Esophagus squamous epithelium (tissue), 5 donors: ENCODE results near the gene ACTL10. TPM values are rescaled to one million over a fixed set of nuclear protein-coding genes. Genes with fewer than 3 reads are reported as not detected.
"Not testable (repeated sequence)": the region's sequence is repeated elsewhere in the genome, so short reads cannot be mapped to it uniquely, and the experiment has no call there.

ENCODE experiments used
- DNase-seq: peaks from one replicate; lab custom pipeline; 2025; lab: John Stamatoyannopoulos, UW
- H3K27ac ChIP-seq, 4 donors: fragments of 200-600 bp; sonication (generic); one replicate each; pipeline ENCODE4 v1.5.1; 2016 to 2019; ENCODE audit warnings: mild to moderate bottlenecking in 1 of 4
- H3K27me3 ChIP-seq, 4 donors: fragments of 200-600 bp; sonication (generic); 1 replicate in 3 of 4; 2 replicates in 1 of 4; pipeline versions ENCODE4 v1.5.1 to v1.6.0; 2017 to 2021; ENCODE audit warnings: antibody characterized with exemption in 1 of 4
- H3K36me3 ChIP-seq, 3 donors: fragments of 200-600 bp; sonication (generic); one replicate each; pipeline ENCODE4 v1.5.1; 2016 to 2019
- H3K4me1 ChIP-seq, 3 donors: fragments of 200-600 bp; sonication (generic); one replicate each; pipeline ENCODE4 v1.5.1; 2017 to 2019
- H3K4me3 ChIP-seq, 4 donors: fragments of 200-600 bp; sonication (generic); 1 replicate in 3 of 4; 2 replicates in 1 of 4; pipeline ENCODE4 v1.5.1; 2016 to 2019; ENCODE audit warnings: mild to moderate bottlenecking in 2 of 4, moderate library complexity in 1 of 4
- H3K9me3 ChIP-seq, 3 donors: fragments of 200-600 bp; sonication (generic); one replicate each; pipeline ENCODE4 v1.5.1; 2016 to 2019
- CTCF ChIP-seq, 6 experiments: fragments of 450-650 bp in 4 of 6; fragments of 200-600 bp in 2 of 6; sonication (generic) in 2 of 6; IDR thresholded peaks; one replicate each; pipeline ENCODE4 v1.5.1; 2016 to 2019; ENCODE audit warnings: antibody characterized with exemption in 6 of 6, mild to moderate bottlenecking in 4 of 6, moderate library complexity in 4 of 6
- POLR2A ChIP-seq, 4 donors: fragments of 450-650 bp; IDR thresholded peaks; one replicate each; pipeline ENCODE4 v1.6.1; 2017; ENCODE audit warnings: antibody characterized with exemption in 4 of 4, mild to moderate bottlenecking in 4 of 4, moderate library complexity in 3 of 4
- WGBS, 2 donors: methylation state at CpG; one replicate each; pipeline ENCODE4 v1.1.5; 2018; 5-methylcytosine and 5-hydroxymethylcytosine counted together
- intact Hi-C: fragments of 100-400 bp; cut with DNase I; formaldehyde crosslinking; loops from one replicate; pipeline ENCODE4 v1.15.0; 2022
- total RNA-seq, 4 donors: library from RNA; depleted of rRNA; stranded (reverse); fragments of >200 nt; gene quantifications; one replicate each; pipeline ENCODE4 v1.1.0, GENCODE V29; 2016
- donor health status: DM: yes; HTN: yes; CAD: no.

ACTL10 gene
- total RNA-seq, 4 donors from 2014 or later, result 1.8 to 4.4 (median 3.5) TPM

DNA sequence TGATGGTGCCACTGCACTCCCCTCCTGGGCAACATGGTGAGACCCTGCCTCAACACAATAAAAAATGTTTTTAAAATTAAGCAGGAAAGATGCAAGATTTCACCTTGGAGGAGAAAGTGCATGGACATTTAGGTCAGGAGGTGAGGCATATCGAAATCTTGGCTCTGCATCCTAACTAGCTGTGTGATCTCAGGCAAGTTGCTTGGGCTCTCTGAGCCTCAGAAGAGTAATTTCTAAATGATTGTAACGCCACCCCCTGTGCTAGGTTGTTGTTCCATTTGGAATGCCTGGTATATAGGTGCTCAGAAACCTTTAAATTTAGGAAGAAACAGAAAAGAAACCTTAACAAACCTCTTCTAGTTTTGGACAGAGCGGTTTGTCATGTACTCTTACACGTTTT lies 40.6 kb upstream of the ACTL10 start:
- Histone ChIP-seq H3K9me3 (no peaks in the 10 kb centered on the region), H3K4me3 (no peak overlapping the region), H3K36me3 (peaks cover 0 to 100% (median 28%) of the 10 kb centered on the region in 3 donors), H3K27ac (no peak overlapping the region), H3K4me1 (no peaks in the 10 kb centered on the region), H3K27me3 (no peaks in the 10 kb centered on the region)
- intact Hi-C loops, result no loop called here
- no peak for TF ChIP-seq POLR2A (IDR thresholded peaks at IDR 0.05)
- TF ChIP-seq CTCF (IDR thresholded peaks at IDR 0.05), result no peak
- no peak for DNase-seq
- 94 to 96% methylated on average over 4 of the region's 4 CpGs for WGBS, 2 donors

DNA sequence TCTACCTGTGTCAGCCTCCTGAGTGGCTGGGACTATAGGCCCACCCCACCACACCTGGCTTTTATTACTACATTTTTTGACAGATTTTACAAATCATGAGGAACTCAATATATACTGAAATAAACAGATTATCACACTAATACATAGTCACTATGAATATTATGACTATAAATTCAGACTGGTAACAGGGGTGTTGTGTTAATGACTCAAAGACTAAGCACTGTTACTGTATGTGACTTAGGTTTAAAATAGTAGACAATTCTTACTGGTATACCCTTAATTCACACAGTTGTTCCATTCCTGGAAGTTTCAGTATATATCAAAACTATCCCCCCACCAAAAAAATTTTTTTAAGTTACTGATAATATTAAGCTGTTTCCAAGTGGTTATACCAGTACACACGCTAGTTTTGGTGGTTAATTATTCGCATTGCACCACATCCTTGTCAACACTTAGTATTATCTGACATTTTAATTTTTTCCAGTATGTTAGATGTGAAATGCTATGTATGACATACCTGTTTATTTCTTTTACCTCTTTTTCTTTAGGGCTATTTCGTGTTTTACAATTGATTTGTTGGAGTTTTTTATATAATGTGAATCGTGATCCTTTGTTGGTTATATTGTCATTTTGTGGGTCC lies 39.0 kb upstream of the ACTL10 start:
- TF ChIP-seq POLR2A (IDR thresholded peaks at IDR 0.05), result no peak
- Histone ChIP-seq H3K36me3 (peaks cover 0 to 100% (median 34%) of the 10 kb centered on the region in 3 donors), H3K4me3 (no peak overlapping the region), H3K27me3 (no peaks in the 10 kb centered on the region), H3K9me3 (no peaks in the 10 kb centered on the region), H3K27ac (no peak overlapping the region), H3K4me1 (no peaks in the 10 kb centered on the region)
- intact Hi-C loops, result no loop called here
- 95% methylated on average over 4 of the region's 4 CpGs for WGBS, 2 donors
- no peak for DNase-seq

DNA sequence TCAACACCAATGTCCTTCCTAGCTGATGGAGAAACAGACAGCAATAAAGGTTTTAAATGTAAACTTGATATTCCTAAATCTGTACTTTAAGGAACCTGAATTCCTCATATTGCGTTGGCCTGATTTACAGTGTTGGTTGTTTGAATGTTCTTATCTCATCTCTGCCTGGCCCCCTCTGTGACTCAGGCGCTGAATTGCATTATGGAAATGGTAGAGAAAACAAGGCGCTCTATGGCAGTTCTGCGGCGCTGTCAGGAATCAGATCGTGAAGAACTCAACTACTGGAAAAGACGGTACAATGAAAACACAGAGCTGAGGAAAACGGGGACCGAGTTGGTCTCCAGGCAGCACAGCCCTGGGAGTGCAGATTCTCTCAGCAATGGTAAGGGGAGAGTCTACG lies 37.2 kb upstream of the ACTL10 start:
- Histone ChIP-seq H3K4me3 (no peak overlapping the region), H3K36me3 (peaks cover 0 to 100% (median 36%) of the 10 kb centered on the region in 3 donors), H3K27me3 (no peaks in the 10 kb centered on the region), H3K9me3 (no peaks in the 10 kb centered on the region), H3K4me1 (no peaks in the 10 kb centered on the region), H3K27ac (no peak overlapping the region)
- intact Hi-C loops, result no loop called here
- TF ChIP-seq CTCF (IDR thresholded peaks at IDR 0.05) (no peak), POLR2A (IDR thresholded peaks at IDR 0.05) (no peak)
- 91 to 97% methylated on average over 5 to 10 of the region's 10 CpGs for WGBS, 2 donors
- no peak for DNase-seq

DNA sequence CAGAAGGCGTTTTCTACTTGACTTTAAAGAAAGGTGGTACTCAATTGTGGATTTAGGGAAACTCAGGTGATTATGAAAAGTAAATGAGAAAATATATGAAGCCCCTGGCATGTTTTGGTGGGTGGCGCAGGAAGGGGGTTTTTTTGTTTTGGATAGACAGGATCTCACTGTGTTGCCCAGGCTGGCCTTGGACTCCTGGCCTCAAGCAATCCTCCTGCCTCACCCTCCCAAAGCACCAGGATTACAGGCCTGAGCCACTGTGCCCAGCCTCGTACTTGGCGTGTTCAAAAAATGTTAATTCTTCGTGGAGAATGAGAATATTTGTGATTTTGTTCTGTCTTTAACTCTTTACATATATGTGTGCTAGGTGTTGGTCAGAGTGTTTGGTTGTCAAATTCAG lies 36.8 kb upstream of the ACTL10 start:
- no peak for DNase-seq
- WGBS, 2 donors, result 88% methylated on average over 5 of the region's 5 CpGs
- no peak overlapping the region for H3K4me3 ChIP-seq
- TF ChIP-seq CTCF (IDR thresholded peaks at IDR 0.05), result no peak
- H3K4me1 ChIP-seq, result no peaks in the 10 kb centered on the region
- intact Hi-C loops, result no loop called here
- no peaks in the 10 kb centered on the region for H3K27me3 ChIP-seq
- no peaks in the 10 kb centered on the region for H3K9me3 ChIP-seq
- H3K36me3 ChIP-seq, result peaks cover 0 to 100% (median 36%) of the 10 kb centered on the region in 3 donors
- H3K27ac ChIP-seq, result no peak overlapping the region

- H3K27ac ChIP-seq, result no peak overlapping the region
Measured at GRCh38 chr20:33630507-33630906, 36.2 kb upstream of the ACTL10 start.

DNA sequence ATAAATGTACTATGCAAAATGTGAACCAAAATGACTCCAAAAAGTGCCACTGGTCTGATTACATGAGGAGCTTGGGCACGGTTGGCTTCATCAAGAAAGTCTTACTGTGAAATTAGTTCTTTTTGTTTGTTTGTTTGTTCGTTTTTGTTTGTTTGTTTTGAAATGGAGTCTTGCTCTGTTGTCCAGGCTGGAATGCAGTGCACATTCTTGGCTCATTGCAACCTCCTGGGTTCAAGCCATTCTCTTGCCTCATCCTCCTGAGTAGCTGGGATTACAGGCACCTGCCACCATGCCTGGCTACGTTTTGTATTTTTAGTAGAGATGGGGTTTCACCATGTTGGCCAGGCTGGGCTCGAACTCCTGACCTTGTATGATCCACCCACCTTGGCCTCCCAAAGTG lies 34.8 kb upstream of the ACTL10 start:
- H3K4me1 ChIP-seq, H3K4me3 ChIP-seq, intact Hi-C loops, H3K27ac ChIP-seq, H3K27me3 ChIP-seq, DNase-seq, H3K9me3 ChIP-seq: not testable (repeated sequence)
- 82 to 89% methylated on average over 4 of the region's 4 CpGs for WGBS, 2 donors
- peaks cover 0 to 100% (median 25%) of the 10 kb centered on the region in 3 donors for H3K36me3 ChIP-seq

More at GRCh38 chr20:33630507-33630906, 36.2 kb upstream of the ACTL10 start:
- no peak for DNase-seq
- Histone ChIP-seq H3K36me3 (peaks cover 0 to 100% (median 34%) of the 10 kb centered on the region in 3 donors), H3K27me3 (no peaks in the 10 kb centered on the region), H3K9me3 (no peaks in the 10 kb centered on the region), H3K4me3 (no peak overlapping the region), H3K4me1 (no peaks in the 10 kb centered on the region)
- intact Hi-C loops, result no loop called here
- TF ChIP-seq CTCF (IDR thresholded peaks at IDR 0.05), result no peak
- TF ChIP-seq POLR2A (IDR thresholded peaks at IDR 0.05), result no peak
- WGBS, 2 donors, result 95 to 97% methylated on average over 4 of the region's 4 CpGs
